ENCODE data around the gene TAS2R41.

DNA sequence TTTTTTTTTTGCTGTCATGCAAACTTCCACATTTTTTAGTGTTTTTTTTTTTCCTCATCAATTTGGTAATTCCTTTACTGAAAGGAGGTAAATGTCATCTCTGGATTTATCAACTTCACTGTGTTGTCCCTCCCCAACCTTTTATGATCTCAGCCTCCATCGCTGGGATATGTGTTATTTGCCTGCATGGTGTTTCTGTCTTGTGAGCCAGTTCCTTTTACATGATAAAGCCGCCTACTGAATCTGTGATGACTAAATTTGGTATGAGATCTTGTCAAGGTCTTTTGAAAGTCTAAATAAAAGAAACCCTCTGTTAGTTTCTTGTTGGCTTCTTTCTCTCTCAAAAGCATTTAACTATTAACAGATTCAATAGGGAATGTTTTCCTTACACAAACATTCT is 39.3 kb downstream of the TAS2R41 start:
- TF ChIP-seq, protein P1, sequence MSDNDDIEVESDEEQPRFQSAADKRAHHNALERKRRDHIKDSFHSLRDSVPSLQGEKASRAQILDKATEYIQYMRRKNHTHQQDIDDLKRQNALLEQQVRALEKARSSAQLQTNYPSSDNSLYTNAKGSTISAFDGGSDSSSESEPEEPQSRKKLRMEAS (IDR thresholded peaks at IDR 0.05): no peak
- TF ChIP-seq CHD2 (IDR thresholded peaks at IDR 0.05; ENCODE audit: low read length, partially characterized antibody) (no peak), POLR2A (IDR thresholded peaks at IDR 0.05; ENCODE audit: low read length) (no peak)
- TF ChIP-seq, protein P2, sequence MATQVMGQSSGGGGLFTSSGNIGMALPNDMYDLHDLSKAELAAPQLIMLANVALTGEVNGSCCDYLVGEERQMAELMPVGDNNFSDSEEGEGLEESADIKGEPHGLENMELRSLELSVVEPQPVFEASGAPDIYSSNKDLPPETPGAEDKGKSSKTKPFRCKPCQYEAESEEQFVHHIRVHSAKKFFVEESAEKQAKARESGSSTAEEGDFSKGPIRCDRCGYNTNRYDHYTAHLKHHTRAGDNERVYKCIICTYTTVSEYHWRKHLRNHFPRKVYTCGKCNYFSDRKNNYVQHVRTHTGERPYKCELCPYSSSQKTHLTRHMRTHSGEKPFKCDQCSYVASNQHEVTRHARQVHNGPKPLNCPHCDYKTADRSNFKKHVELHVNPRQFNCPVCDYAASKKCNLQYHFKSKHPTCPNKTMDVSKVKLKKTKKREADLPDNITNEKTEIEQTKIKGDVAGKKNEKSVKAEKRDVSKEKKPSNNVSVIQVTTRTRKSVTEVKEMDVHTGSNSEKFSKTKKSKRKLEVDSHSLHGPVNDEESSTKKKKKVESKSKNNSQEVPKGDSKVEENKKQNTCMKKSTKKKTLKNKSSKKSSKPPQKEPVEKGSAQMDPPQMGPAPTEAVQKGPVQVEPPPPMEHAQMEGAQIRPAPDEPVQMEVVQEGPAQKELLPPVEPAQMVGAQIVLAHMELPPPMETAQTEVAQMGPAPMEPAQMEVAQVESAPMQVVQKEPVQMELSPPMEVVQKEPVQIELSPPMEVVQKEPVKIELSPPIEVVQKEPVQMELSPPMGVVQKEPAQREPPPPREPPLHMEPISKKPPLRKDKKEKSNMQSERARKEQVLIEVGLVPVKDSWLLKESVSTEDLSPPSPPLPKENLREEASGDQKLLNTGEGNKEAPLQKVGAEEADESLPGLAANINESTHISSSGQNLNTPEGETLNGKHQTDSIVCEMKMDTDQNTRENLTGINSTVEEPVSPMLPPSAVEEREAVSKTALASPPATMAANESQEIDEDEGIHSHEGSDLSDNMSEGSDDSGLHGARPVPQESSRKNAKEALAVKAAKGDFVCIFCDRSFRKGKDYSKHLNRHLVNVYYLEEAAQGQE (IDR thresholded peaks at IDR 0.05): no peak
